HepG2 (cell line): ENCODE results near the gene CFAP206.

Experiments
- CHD2 ChIP-seq: IDR thresholded peaks from 2 replicates; pipeline ENCODE4 v1.6.1; 2011; ENCODE audit warnings: low read depth, low read length, improper control_type of control experiment
- GABPB1 ChIP-seq: IDR thresholded peaks from 2 replicates; pipeline ENCODE4 v1.6.1; 2016; ENCODE audit warnings: mild to moderate bottlenecking, missing genetic modification reagents, moderate library complexity, missing compliant biosample characterization
- HCFC1 ChIP-seq: fragments of 150-350 bp; IDR thresholded peaks from 2 replicates; pipeline ENCODE4 v1.6.1; 2014; ENCODE audit warnings: low read depth, low read length
- HNRNPUL1 ChIP-seq: fragments of 200-400 bp; formaldehyde crosslinking; IDR thresholded peaks from 2 replicates; pipeline ENCODE4 v1.6.1; 2017; ENCODE audit warnings: low read depth, mild to moderate bottlenecking, low read length, moderate library complexity
- HOXA7 ChIP-seq: sonication (generic); formaldehyde crosslinking; IDR thresholded peaks from 2 replicates; pipeline ENCODE4 v1.8.1; 2022; ENCODE audit warnings: mild to moderate bottlenecking, missing genetic modification reagents, moderate library complexity
- ISL2 ChIP-seq: sonication (generic); formaldehyde crosslinking; IDR thresholded peaks from 2 replicates; pipeline ENCODE4 v1.5.0; 2020; ENCODE audit warnings: missing genetic modification reagents
- POLR2A ChIP-seq, 2 experiments: IDR thresholded peaks; 2 replicates each; pipeline ENCODE4 v1.6.1; 2011; ENCODE audit warnings: low read depth in 2 of 2, low read length in 2 of 2, mild to moderate bottlenecking in 1 of 2, moderate library complexity in 1 of 2; ENCODE audit not compliant: insufficient read depth in 1 of 2
- SRSF1 ChIP-seq: fragments of 200-400 bp; formaldehyde crosslinking; optimal IDR thresholded peaks from 2 replicates; pipeline ENCODE3; 2017; ENCODE audit warnings: mild to moderate bottlenecking, low read depth, low read length, moderate library complexity
- ZNF264 ChIP-seq: sonication (generic); formaldehyde crosslinking; IDR thresholded peaks from 2 replicates; pipeline ENCODE4 v1.4.0; 2020; ENCODE audit warnings: missing genetic modification reagents
- ZNF510 ChIP-seq: sonication (generic); formaldehyde crosslinking; IDR thresholded peaks from 2 replicates; pipeline ENCODE4 v1.4.0; 2020; ENCODE audit warnings: low read depth, mild to moderate bottlenecking, missing genetic modification reagents
- ZNF775 ChIP-seq: sonication (generic); formaldehyde crosslinking; IDR thresholded peaks from 2 replicates; pipeline ENCODE4 v1.4.0; 2020; ENCODE audit warnings: missing genetic modification reagents, mild to moderate bottlenecking, moderate library complexity, borderline replicate concordance
- TF ChIP-seq, protein P1 (sequence below): sonication (generic); formaldehyde crosslinking; IDR thresholded peaks from 2 replicates; pipeline ENCODE4 v1.5.0; 2020; ENCODE audit warnings: mild to moderate bottlenecking, missing genetic modification reagents, moderate library complexity
- TF ChIP-seq, protein P2 (sequence below): sonication (generic); formaldehyde crosslinking; IDR thresholded peaks from 2 replicates; pipeline ENCODE4 v1.5.1; 2020; ENCODE audit warnings: mild to moderate bottlenecking, missing genetic modification reagents
- TF ChIP-seq, protein P3 (sequence below): sonication (generic); formaldehyde crosslinking; IDR thresholded peaks from 2 replicates; pipeline ENCODE4 v1.4.0; 2020; ENCODE audit warnings: missing genetic modification reagents

DNA sequence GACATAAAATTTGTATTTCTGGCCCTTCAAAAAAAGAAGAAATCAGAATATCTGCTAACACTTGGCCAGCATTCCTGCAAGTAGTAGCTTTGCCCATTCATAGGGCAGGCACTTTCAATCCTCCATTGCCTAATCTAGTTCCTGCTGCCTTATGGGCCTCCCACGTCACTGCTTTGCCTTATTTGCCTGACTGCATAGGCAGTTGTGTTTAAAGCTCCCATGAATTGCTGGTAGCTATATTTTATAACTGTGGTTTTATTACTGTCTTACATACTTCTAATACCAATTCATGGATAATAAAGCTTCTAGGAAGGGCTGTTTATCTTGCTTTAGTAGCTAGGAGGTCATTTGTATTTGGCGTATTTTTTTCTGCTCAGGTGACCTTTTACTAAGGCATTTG lies 57.3 kb downstream of the CFAP206 start:
- TF ChIP-seq GABPB1, result no peak
- TF ChIP-seq ZNF510 (CRISPR knock-in tag), result no peak
- no peak for TF ChIP-seq HOXA7 (CRISPR knock-in tag)
- TF ChIP-seq POLR2A (IDR thresholded peaks at IDR 0.05; ENCODE audit: insufficient read depth in 1 of 2, low read depth in 2 of 2, low read length in 2 of 2), result no peak
- TF ChIP-seq CHD2, result no peak
- TF ChIP-seq ZNF775 (CRISPR knock-in tag), result no peak
- TF ChIP-seq ZNF264 (CRISPR knock-in tag), result no peak
- TF ChIP-seq, protein P1, sequence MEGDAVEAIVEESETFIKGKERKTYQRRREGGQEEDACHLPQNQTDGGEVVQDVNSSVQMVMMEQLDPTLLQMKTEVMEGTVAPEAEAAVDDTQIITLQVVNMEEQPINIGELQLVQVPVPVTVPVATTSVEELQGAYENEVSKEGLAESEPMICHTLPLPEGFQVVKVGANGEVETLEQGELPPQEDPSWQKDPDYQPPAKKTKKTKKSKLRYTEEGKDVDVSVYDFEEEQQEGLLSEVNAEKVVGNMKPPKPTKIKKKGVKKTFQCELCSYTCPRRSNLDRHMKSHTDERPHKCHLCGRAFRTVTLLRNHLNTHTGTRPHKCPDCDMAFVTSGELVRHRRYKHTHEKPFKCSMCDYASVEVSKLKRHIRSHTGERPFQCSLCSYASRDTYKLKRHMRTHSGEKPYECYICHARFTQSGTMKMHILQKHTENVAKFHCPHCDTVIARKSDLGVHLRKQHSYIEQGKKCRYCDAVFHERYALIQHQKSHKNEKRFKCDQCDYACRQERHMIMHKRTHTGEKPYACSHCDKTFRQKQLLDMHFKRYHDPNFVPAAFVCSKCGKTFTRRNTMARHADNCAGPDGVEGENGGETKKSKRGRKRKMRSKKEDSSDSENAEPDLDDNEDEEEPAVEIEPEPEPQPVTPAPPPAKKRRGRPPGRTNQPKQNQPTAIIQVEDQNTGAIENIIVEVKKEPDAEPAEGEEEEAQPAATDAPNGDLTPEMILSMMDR (CRISPR knock-in tag), result no peak
- TF ChIP-seq, protein P2, sequence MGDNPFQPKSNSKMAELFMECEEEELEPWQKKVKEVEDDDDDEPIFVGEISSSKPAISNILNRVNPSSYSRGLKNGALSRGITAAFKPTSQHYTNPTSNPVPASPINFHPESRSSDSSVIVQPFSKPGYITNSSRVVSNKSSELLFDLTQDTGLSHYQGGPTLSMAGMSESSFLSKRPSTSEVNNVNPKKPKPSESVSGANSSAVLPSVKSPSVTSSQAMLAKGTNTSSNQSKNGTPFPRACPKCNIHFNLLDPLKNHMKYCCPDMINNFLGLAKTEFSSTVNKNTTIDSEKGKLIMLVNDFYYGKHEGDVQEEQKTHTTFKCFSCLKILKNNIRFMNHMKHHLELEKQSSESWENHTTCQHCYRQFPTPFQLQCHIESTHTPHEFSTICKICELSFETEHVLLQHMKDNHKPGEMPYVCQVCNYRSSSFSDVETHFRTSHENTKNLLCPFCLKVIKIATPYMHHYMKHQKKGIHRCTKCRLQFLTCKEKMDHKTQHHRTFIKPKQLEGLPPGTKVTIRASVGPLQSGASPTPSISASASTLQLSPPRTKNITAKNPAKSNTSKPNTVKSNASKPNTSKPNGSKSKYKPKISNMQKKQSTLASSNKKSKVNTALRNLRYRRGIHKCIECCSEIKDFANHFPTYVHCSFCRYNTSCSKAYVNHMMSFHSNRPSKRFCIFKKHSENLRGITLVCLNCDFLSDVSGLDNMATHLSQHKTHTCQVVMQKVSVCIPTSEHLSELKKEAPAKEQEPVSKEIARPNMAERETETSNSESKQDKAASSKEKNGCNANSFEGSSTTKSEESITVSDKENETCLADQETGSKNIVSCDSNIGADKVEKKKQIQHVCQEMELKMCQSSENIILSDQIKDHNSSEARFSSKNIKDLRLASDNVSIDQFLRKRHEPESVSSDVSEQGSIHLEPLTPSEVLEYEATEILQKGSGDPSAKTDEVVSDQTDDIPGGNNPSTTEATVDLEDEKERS (CRISPR knock-in tag), result no peak
- no peak for TF ChIP-seq SRSF1
- no peak for TF ChIP-seq HNRNPUL1
- no peak for TF ChIP-seq ISL2 (CRISPR knock-in tag)
- TF ChIP-seq, protein P3, sequence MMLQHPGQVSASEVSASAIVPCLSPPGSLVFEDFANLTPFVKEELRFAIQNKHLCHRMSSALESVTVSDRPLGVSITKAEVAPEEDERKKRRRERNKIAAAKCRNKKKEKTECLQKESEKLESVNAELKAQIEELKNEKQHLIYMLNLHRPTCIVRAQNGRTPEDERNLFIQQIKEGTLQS (CRISPR knock-in tag), result no peak
- TF ChIP-seq HCFC1, result no peak
